ENCODE results near the gene DBNL.

Gene DBNL

GRCh38 chr7:44107116-44107960 lies 62.8 kb downstream of the DBNL start:
- no peaks in the 10 kb centered on the region for H3K9me2 ChIP-seq (replicated peaks; ENCODE audit: control insufficient read depth, low read length)
- peaks cover 2% of the 10 kb centered on the region; the same call in 1 of the 2 replicates for H3F3A ChIP-seq (ENCODE audit: control insufficient read depth, insufficient read depth)
- no peak overlapping the region for H3K4me3 ChIP-seq (ENCODE audit: low read length)
- no peaks in the 10 kb centered on the region for H3K9me3 ChIP-seq (ENCODE audit: control insufficient read depth, insufficient read depth, low read length)
- no peaks in the 10 kb centered on the region for H4K20me1 ChIP-seq (ENCODE audit: control insufficient read depth, insufficient read depth, low read depth, low read length)
- no peaks in the 10 kb centered on the region for H3K79me2 ChIP-seq (ENCODE audit: control insufficient read depth, low read length)
- H3K36me3 ChIP-seq (ENCODE audit: control insufficient read depth, low read length): no peaks in the 10 kb centered on the region
- no peak overlapping the region for H3K27ac ChIP-seq (ENCODE audit: low read depth, low read length)
- no peak overlapping the region for H3K4me2 ChIP-seq (ENCODE audit: low read length)
- H3K4me1 ChIP-seq (ENCODE audit: control insufficient read depth, low read length): peaks cover 5% of the 10 kb centered on the region; the same call in 1 of the 2 replicates
- peaks cover 34% of the 10 kb centered on the region for H3K27me3 ChIP-seq (ENCODE audit: control insufficient read depth, low read length)
- no peak for TF ChIP-seq EZH2phosphoT487 (IDR thresholded peaks at IDR 0.05; ENCODE audit: borderline replicate concordance, low read length)
- TF ChIP-seq, protein P1, sequence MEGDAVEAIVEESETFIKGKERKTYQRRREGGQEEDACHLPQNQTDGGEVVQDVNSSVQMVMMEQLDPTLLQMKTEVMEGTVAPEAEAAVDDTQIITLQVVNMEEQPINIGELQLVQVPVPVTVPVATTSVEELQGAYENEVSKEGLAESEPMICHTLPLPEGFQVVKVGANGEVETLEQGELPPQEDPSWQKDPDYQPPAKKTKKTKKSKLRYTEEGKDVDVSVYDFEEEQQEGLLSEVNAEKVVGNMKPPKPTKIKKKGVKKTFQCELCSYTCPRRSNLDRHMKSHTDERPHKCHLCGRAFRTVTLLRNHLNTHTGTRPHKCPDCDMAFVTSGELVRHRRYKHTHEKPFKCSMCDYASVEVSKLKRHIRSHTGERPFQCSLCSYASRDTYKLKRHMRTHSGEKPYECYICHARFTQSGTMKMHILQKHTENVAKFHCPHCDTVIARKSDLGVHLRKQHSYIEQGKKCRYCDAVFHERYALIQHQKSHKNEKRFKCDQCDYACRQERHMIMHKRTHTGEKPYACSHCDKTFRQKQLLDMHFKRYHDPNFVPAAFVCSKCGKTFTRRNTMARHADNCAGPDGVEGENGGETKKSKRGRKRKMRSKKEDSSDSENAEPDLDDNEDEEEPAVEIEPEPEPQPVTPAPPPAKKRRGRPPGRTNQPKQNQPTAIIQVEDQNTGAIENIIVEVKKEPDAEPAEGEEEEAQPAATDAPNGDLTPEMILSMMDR (IDR thresholded peaks at IDR 0.05; ENCODE audit: low read depth, low read length, poor library complexity, severe bottlenecking): no peak

DNA sequence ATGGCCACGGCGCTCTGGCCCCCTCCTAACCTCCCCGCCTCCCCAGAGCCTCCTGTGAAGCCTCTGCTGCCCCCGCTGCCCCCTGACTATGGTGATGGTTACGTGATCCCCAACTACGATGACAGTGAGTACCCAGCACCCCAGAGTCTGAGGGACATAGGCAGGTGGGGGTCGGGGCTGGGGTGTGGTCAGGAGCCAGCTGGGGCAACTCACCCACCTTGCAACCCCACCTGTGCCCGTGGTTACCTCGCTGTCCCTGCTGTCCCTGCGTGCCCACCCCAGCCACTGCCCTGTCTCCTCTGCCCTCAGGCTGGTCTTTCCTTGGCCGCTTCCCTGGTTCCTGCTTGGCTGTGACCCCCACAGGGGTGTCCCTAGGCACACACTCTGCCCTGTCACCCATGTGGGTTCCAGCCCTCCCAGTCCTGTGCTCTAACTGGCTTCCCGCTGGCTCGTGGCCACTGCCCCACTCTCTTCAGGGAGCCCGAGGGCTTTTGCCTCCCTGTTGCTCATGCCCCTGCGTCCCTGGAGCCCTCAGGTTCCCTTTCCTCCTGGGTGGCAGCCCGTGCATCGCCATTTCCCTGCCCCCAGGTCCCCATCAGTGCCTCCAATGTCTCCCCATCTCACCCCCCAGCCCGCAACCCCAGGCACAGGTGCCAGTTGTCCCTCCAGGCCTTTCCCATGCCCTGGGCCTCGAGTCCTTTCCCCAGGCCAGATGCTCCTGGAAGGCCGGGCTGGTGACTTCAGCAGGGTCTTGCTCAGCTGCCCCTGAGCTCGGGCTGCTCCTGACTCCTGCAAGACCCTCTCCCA lies 63.7 kb downstream of the DBNL start:
- no peak for TF ChIP-seq EZH2phosphoT487 (IDR thresholded peaks at IDR 0.05; ENCODE audit: borderline replicate concordance, low read length)
- TF ChIP-seq, protein P1 (IDR thresholded peaks at IDR 0.05; ENCODE audit: low read depth, low read length, poor library complexity, severe bottlenecking): no peak
- H4K20me1 ChIP-seq (ENCODE audit: control insufficient read depth, insufficient read depth, low read depth, low read length): no peaks in the 10 kb centered on the region
- H3K4me2 ChIP-seq (ENCODE audit: low read length): no peak overlapping the region

GRCh38 chr7:44108768-44109750 lies 64.6 kb downstream of the DBNL start:
- no peaks in the 10 kb centered on the region for H3F3A ChIP-seq (ENCODE audit: control insufficient read depth, insufficient read depth)
- H3K4me3 ChIP-seq (ENCODE audit: low read length): no peak overlapping the region
- peaks cover 25% of the 10 kb centered on the region for H3K27me3 ChIP-seq (ENCODE audit: control insufficient read depth, low read length)
- TF ChIP-seq EZH2phosphoT487 (IDR thresholded peaks at IDR 0.05; ENCODE audit: borderline replicate concordance, low read length): no peak
- TF ChIP-seq, protein P1 (IDR thresholded peaks at IDR 0.05; ENCODE audit: low read depth, low read length, poor library complexity, severe bottlenecking): peak; percentile 48
- H3K9me3 ChIP-seq (ENCODE audit: control insufficient read depth, insufficient read depth, low read length): no peaks in the 10 kb centered on the region
- no peaks in the 10 kb centered on the region for H4K20me1 ChIP-seq (ENCODE audit: control insufficient read depth, insufficient read depth, low read depth, low read length)
- H3K36me3 ChIP-seq (ENCODE audit: control insufficient read depth, low read length): peaks cover 5% of the 10 kb centered on the region
- no peak overlapping the region for H3K27ac ChIP-seq (ENCODE audit: low read depth, low read length)
- H3K4me1 ChIP-seq (ENCODE audit: control insufficient read depth, low read length): peaks cover 5% of the 10 kb centered on the region; the same call in 1 of the 2 replicates
- H3K4me2 ChIP-seq (ENCODE audit: low read length): no peak overlapping the region
- no peaks in the 10 kb centered on the region for H3K9me2 ChIP-seq (replicated peaks; ENCODE audit: control insufficient read depth, low read length)
- H3K79me2 ChIP-seq (ENCODE audit: control insufficient read depth, low read length): no peaks in the 10 kb centered on the region

More for the DNA sequence above, 63.7 kb downstream of the DBNL start:
- Histone ChIP-seq H3K9me3 (ENCODE audit: control insufficient read depth, insufficient read depth, low read length) (no peaks in the 10 kb centered on the region), H3K4me3 (ENCODE audit: low read length) (no peak overlapping the region), H3K79me2 (ENCODE audit: control insufficient read depth, low read length) (no peaks in the 10 kb centered on the region), H3K27me3 (ENCODE audit: control insufficient read depth, low read length) (peaks cover 32% of the 10 kb centered on the region), H3F3A (ENCODE audit: control insufficient read depth, insufficient read depth) (no peaks in the 10 kb centered on the region), H3K4me1 (ENCODE audit: control insufficient read depth, low read length) (peaks cover 5% of the 10 kb centered on the region; the same call in 1 of the 2 replicates), H3K9me2 (replicated peaks; ENCODE audit: control insufficient read depth, low read length) (no peaks in the 10 kb centered on the region), H3K27ac (ENCODE audit: low read depth, low read length) (no peak overlapping the region), H3K36me3 (ENCODE audit: control insufficient read depth, low read length) (no peaks in the 10 kb centered on the region)
